GM10266 (cell line): ENCODE results near the gene ZNF18.
"Not testable (repeated sequence)": the region's sequence is repeated elsewhere in the genome, so short reads cannot be mapped to it uniquely, and the experiment has no call there.

Experiments used
- DNase-seq: peaks from one replicate; pipeline ENCODE4 v3.0.0; 2012; ENCODE audit errors: extremely low spot score
- CTCF ChIP-seq: IDR thresholded peaks from 2 replicates; pipeline ENCODE4 v1.5.1; 2012; ENCODE audit warnings: mild to moderate bottlenecking, low read depth; ENCODE audit not compliant: control insufficient read depth, insufficient read depth; ENCODE audit errors: missing control alignments

Gene ZNF18

DNA sequence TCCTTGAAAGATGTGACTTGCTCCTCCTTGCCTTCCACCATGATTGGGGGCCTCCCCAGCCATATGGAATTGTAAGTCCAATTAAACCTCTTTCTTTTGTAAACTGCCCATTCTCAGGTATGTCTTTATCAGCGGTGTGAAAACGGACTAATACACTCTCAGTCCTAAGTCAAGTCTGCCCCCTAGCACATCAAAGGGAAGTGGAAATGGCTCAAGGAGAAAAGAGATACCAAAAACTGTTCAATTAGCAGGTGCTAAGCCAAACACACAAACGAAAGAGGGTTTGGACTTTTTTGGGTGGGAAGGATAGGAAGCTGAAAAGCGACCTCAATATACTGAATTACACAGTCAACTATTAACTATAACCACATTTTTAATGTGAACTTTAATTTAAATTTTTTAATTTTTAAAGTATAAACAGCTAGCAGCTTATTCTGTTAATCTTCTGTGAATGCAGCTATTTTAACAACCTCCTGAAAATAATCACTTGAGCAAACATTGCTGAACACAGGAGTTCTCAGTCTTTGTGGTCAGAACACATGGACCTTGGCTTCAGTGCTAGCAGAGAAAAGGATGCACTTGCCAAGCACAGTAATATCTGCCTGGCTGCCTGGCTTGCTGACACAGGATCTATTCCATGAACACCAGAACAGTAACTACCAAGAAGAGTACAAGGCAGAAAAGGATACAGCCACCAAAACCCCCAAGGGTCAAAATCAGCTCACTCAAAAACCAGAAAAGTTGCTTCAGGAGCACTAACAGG is 10.9 kb downstream of the ZNF18 start:
- no peak for TF ChIP-seq CTCF
- no peak for DNase-seq

GRCh38 chr17:11981862-11982261 is 15.4 kb downstream of the ZNF18 start:
- TF ChIP-seq CTCF: no peak
- no peak for DNase-seq

DNA sequence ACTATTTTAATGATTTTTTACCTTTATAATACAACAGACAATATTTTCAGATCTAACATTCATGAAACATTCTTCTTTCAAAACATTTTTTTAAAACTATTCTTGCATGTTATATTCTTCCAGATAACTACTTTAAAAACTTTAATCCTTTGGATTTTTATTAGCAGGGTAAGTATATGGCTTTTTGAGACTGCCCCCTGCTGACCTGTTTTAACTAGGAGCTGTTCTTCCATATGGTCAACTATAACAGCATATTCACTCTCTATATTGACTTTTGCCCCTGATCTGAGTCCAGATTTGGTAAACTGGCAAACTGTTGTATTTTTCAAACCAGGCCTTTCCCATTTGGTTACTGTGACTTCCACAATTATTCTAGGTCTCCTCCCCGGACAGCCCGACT is 16.5 kb downstream of the ZNF18 start:
- TF ChIP-seq CTCF: peak; percentile 25
- DNase-seq: no peak

GRCh38 chr17:11979795-11980194 is 17.5 kb downstream of the ZNF18 start:
- TF ChIP-seq CTCF: no peak
- DNase-seq: no peak

GRCh38 chr17:11972741-11973140 is 24.5 kb downstream of the ZNF18 start:
- DNase-seq: not testable (repeated sequence)

- no peak for DNase-seq
- TF ChIP-seq CTCF: no peak
Measured at GRCh38 chr17:11969565-11969964, 27.7 kb downstream of the ZNF18 start.

DNA sequence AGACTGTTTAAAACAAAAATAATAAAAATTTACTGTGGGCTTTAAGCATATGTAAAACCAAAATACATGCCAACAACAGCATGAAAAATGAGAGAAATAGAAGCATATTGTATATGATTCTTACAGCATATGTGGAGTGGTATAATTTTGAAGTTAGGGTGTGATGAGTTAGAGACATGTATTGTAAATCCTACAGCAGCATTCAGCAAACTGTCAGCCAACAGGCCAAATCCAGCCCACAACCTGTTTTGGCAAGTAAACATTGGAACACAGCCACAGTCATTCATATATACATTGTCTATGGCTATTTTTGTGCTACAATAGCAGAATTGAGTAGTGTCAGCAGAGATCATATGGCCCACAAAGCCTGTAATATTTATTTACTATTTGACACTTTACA is 42.3 kb downstream of the ZNF18 start:
- no peak for TF ChIP-seq CTCF
- no peak for DNase-seq

DNA sequence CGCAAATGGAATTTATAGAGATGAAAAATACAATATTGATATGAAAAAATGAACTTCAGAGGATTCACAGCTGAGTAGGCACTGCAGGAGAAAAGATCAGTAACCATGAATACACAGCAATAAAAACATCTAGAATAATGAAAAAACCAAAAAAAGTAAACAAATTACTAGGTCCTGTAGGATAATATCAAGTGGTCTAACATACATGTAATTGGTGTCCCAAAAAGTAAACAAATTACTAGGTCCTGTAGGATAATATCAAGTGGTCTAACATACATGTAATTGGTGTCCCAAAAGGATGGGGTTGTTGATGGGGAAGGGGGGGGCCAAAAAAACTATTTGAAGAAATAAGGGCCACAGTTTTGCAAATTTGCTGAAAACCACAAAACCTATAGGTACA is 43.4 kb downstream of the ZNF18 start:
- no peak for DNase-seq
- no peak for TF ChIP-seq CTCF
